HepG2 (cell line): ENCODE measurements around the gene EIF3A. TPM values are rescaled to one million over a fixed set of nuclear protein-coding genes. Genes with fewer than 3 reads are reported as not detected.

Experiments
- ATRX ChIP-seq: sonication (generic); formaldehyde crosslinking; IDR thresholded peaks from 2 replicates; pipeline ENCODE4 v1.4.0; 2020; ENCODE audit warnings: missing genetic modification reagents, borderline replicate concordance
- CHD2 ChIP-seq: IDR thresholded peaks from 2 replicates; pipeline ENCODE4 v1.6.1; 2011; ENCODE audit warnings: low read depth, low read length, improper control_type of control experiment
- FLYWCH1 ChIP-seq: sonication (generic); formaldehyde crosslinking; IDR thresholded peaks from 2 replicates; pipeline ENCODE4 v1.8.1; 2023; ENCODE audit warnings: mild to moderate bottlenecking, missing genetic modification reagents
- IRF2 ChIP-seq: IDR thresholded peaks from 2 replicates; pipeline ENCODE4 v1.6.1; 2018; ENCODE audit warnings: missing genetic modification reagents, missing compliant biosample characterization
- JUND ChIP-seq: sonication (generic); formaldehyde crosslinking; IDR thresholded peaks from 2 replicates; pipeline ENCODE4 v1.8.0; 2022; ENCODE audit warnings: mild to moderate bottlenecking, missing genetic modification reagents
- KDM5A ChIP-seq: fragments of 200-600 bp; sonication (generic); IDR thresholded peaks from 2 replicates; pipeline ENCODE4 v1.7.0; 2018; ENCODE audit warnings: antibody characterized with exemption, mild to moderate bottlenecking, low read length, borderline replicate concordance
- MAX ChIP-seq: IDR thresholded peaks from 2 replicates; pipeline ENCODE4 v1.6.1; 2012; ENCODE audit warnings: inconsistent platforms
- MIER3 ChIP-seq: IDR thresholded peaks from 2 replicates; pipeline ENCODE4 v1.6.1; 2016; ENCODE audit warnings: missing compliant biosample characterization, borderline replicate concordance
- NCOA5 ChIP-seq: sonication (generic); formaldehyde crosslinking; IDR thresholded peaks from 2 replicates; pipeline ENCODE4 v1.4.0; 2020; ENCODE audit warnings: missing genetic modification reagents
- NFYC ChIP-seq: IDR thresholded peaks from 2 replicates; pipeline ENCODE4 v1.6.1; 2016; ENCODE audit warnings: missing genetic modification reagents, missing compliant biosample characterization
- NONO ChIP-seq, 2 experiments: fragments of 450-650 bp in 1 of 2; sonication (generic) in 1 of 2; formaldehyde crosslinking in 1 of 2; IDR thresholded peaks in 1 of 2; conservative IDR thresholded peaks in 1 of 2; 2 replicates each; pipeline versions ENCODE4 v1.6.1 to v1.8.0; 2017 to 2022; ENCODE audit warnings: mild to moderate bottlenecking in 1 of 2, missing genetic modification reagents in 1 of 2, moderate library complexity in 1 of 2
- NRL ChIP-seq: sonication (generic); formaldehyde crosslinking; IDR thresholded peaks from 2 replicates; pipeline ENCODE4 v1.5.0; 2020; ENCODE audit warnings: missing genetic modification reagents, mild to moderate bottlenecking, moderate library complexity, borderline replicate concordance
- SETDB1 ChIP-seq: sonication (generic); formaldehyde crosslinking; IDR thresholded peaks from 2 replicates; pipeline ENCODE4 v1.5.1; 2020; ENCODE audit warnings: missing genetic modification reagents, mild to moderate bottlenecking, borderline replicate concordance
- SIN3A ChIP-seq: IDR thresholded peaks from 2 replicates; pipeline ENCODE4 v1.6.1; 2011; ENCODE audit warnings: low read depth, mild to moderate bottlenecking, control low read depth, low read length, borderline replicate concordance
- SYNCRIP ChIP-seq: fragments of 200-400 bp; formaldehyde crosslinking; IDR thresholded peaks from 2 replicates; pipeline ENCODE4 v1.6.1; 2018; ENCODE audit warnings: mild to moderate bottlenecking, low read depth, low read length; ENCODE audit not compliant: insufficient read depth
- YY1 ChIP-seq: IDR thresholded peaks from 2 replicates; pipeline ENCODE4 v1.6.1; 2011; ENCODE audit warnings: low read length, low read depth, moderate library complexity, mild to moderate bottlenecking; ENCODE audit not compliant: insufficient read depth, insufficient replicate concordance
- ZC3H13 ChIP-seq: sonication (generic); formaldehyde crosslinking; IDR thresholded peaks from 2 replicates; pipeline ENCODE4 v1.8.1; 2023; ENCODE audit warnings: mild to moderate bottlenecking, missing genetic modification reagents, moderate library complexity
- ZFP36L2 ChIP-seq: sonication (generic); formaldehyde crosslinking; IDR thresholded peaks from 2 replicates; pipeline ENCODE4 v1.4.0; 2020; ENCODE audit warnings: missing genetic modification reagents
- ZNF446 ChIP-seq: sonication (generic); formaldehyde crosslinking; IDR thresholded peaks from 2 replicates; pipeline ENCODE4 v1.5.0; 2020; ENCODE audit warnings: mild to moderate bottlenecking, missing genetic modification reagents
- ZNF562 ChIP-seq: sonication (generic); formaldehyde crosslinking; IDR thresholded peaks from 2 replicates; pipeline ENCODE4 v1.8.0; 2022; ENCODE audit warnings: missing genetic modification reagents, borderline replicate concordance
- polyA plus RNA-seq, 8 experiments: library from polyadenylated mRNA; depleted of rRNA in 3 of 8; stranded (reverse) in 7 of 8; unstranded in 1 of 8; fragments of >200 nt; fragmentation: Illumina TruSeq in 4 of 8; extraction: Trizol in 4 of 8; gene quantifications; 2 replicates each; pipeline versions ENCODE4 v1.2.1 to v1.2.3, GENCODE V29; 2011 to 2016; ENCODE audit warnings: low read depth in 4 of 8, missing spikeins in 1 of 8, mixed read lengths in 1 of 8; ENCODE audit not compliant: insufficient read depth in 1 of 8
- total RNA-seq, 5 experiments: library from RNA; depleted of rRNA; stranded (reverse); fragments of >200 nt; fragmentation: Illumina TruSeq; extraction: Trizol; gene quantifications; 2 replicates each; pipeline ENCODE4 v1.2.3, GENCODE V29; 2016; ENCODE audit warnings: low read depth in 1 of 5
- TF ChIP-seq, protein P1 (sequence below): sonication (generic); formaldehyde crosslinking; IDR thresholded peaks from 2 replicates; pipeline ENCODE4 v1.8.0; 2022; ENCODE audit warnings: mild to moderate bottlenecking, missing genetic modification reagents, moderate library complexity
- TF ChIP-seq, protein P2 (sequence below): IDR thresholded peaks from 2 replicates; pipeline ENCODE4 v1.6.1; 2016; ENCODE audit warnings: mild to moderate bottlenecking, missing biosample characterization, missing genetic modification reagents
- TF ChIP-seq, protein P3 (sequence below): sonication (generic); formaldehyde crosslinking; IDR thresholded peaks from 2 replicates; pipeline ENCODE4 v1.4.0; 2020; ENCODE audit warnings: mild to moderate bottlenecking, missing genetic modification reagents
- TF ChIP-seq, protein P4 (sequence below): sonication (generic); formaldehyde crosslinking; IDR thresholded peaks from 2 replicates; pipeline ENCODE4 v1.8.1; 2022; ENCODE audit warnings: mild to moderate bottlenecking, missing genetic modification reagents
- TF ChIP-seq, protein P5 (sequence below): IDR thresholded peaks from 2 replicates; pipeline ENCODE4 v1.6.1; 2016; ENCODE audit warnings: low read depth, control low read depth

The EIF3A gene
- total and polyA plus RNA-seq, 2 of the 13 experiments (the other 11 are each of a cell fraction or from before 2014, with no cell fraction given), result 25.6 to 117 TPM

GRCh38 chr10:119080521-119081259 is at the start of gene EIF3A (continued):
- peak; percentile 40; the same call in 1 of the 2 replicates for TF ChIP-seq CHD2
- peak; percentile 63; the same call in 1 of the 2 replicates for TF ChIP-seq KDM5A
- TF ChIP-seq, protein P1, sequence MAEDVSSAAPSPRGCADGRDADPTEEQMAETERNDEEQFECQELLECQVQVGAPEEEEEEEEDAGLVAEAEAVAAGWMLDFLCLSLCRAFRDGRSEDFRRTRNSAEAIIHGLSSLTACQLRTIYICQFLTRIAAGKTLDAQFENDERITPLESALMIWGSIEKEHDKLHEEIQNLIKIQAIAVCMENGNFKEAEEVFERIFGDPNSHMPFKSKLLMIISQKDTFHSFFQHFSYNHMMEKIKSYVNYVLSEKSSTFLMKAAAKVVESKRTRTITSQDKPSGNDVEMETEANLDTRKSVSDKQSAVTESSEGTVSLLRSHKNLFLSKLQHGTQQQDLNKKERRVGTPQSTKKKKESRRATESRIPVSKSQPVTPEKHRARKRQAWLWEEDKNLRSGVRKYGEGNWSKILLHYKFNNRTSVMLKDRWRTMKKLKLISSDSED (CRISPR knock-in tag), result no peak
- peak; percentile 70 for TF ChIP-seq NRL (CRISPR knock-in tag)
- peak; percentile 86; the same call in 1 of the 2 replicates for TF ChIP-seq SIN3A
- TF ChIP-seq ZNF446 (CRISPR knock-in tag), result no peak
- TF ChIP-seq MIER3 (CRISPR knock-in tag), result no peak; the same call in 1 of the 2 replicates
- TF ChIP-seq IRF2, result peak; percentile 31; the same call in 1 of the 2 replicates
- TF ChIP-seq FLYWCH1, result no peak
- TF ChIP-seq MAX, result peak; percentile 96
- TF ChIP-seq ATRX (CRISPR knock-in tag), result no peak
- no peak for TF ChIP-seq SETDB1 (CRISPR knock-in tag)
- peak; percentile 54; the same call in 1 of the 2 replicates for TF ChIP-seq NFYC (CRISPR knock-in tag)
- TF ChIP-seq JUND (CRISPR knock-in tag), result no peak
- TF ChIP-seq NONO (IDR thresholded peaks at IDR 0.05), result no peak
- TF ChIP-seq NONO (CRISPR knock-in tag; conservative IDR thresholded peaks at IDR 0.05), result peak; percentile 80
- TF ChIP-seq ZFP36L2 (CRISPR knock-in tag), result 0 out of 2 replicates have a peak, but pooled peaks have one; percentile 53
- no peak for TF ChIP-seq NCOA5
- TF ChIP-seq ZC3H13 (CRISPR knock-in tag), result no peak
- peak; percentile 85 for TF ChIP-seq YY1
- no peak for TF ChIP-seq SYNCRIP
- TF ChIP-seq, protein P2, sequence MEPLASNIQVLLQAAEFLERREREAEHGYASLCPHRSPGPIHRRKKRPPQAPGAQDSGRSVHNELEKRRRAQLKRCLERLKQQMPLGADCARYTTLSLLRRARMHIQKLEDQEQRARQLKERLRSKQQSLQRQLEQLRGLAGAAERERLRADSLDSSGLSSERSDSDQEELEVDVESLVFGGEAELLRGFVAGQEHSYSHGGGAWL (CRISPR knock-in tag), result peak; percentile 93
- TF ChIP-seq, protein P3, sequence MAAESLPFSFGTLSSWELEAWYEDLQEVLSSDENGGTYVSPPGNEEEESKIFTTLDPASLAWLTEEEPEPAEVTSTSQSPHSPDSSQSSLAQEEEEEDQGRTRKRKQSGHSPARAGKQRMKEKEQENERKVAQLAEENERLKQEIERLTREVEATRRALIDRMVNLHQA (CRISPR knock-in tag), result no peak
- TF ChIP-seq ZNF562 (CRISPR knock-in tag), result 0 out of 2 replicates have a peak, but pooled peaks have one; percentile 13
- TF ChIP-seq, protein P4, sequence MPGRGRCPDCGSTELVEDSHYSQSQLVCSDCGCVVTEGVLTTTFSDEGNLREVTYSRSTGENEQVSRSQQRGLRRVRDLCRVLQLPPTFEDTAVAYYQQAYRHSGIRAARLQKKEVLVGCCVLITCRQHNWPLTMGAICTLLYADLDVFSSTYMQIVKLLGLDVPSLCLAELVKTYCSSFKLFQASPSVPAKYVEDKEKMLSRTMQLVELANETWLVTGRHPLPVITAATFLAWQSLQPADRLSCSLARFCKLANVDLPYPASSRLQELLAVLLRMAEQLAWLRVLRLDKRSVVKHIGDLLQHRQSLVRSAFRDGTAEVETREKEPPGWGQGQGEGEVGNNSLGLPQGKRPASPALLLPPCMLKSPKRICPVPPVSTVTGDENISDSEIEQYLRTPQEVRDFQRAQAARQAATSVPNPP, result peak; percentile 87
- TF ChIP-seq, protein P5, sequence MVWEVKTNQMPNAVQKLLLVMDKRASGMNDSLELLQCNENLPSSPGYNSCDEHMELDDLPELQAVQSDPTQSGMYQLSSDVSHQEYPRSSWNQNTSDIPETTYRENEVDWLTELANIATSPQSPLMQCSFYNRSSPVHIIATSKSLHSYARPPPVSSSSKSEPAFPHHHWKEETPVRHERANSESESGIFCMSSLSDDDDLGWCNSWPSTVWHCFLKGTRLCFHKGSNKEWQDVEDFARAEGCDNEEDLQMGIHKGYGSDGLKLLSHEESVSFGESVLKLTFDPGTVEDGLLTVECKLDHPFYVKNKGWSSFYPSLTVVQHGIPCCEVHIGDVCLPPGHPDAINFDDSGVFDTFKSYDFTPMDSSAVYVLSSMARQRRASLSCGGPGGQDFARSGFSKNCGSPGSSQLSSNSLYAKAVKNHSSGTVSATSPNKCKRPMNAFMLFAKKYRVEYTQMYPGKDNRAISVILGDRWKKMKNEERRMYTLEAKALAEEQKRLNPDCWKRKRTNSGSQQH (CRISPR knock-in tag), result peak; percentile 35
